ENCODE results near the gene TNRC6A. TPM values are rescaled to one million over a fixed set of nuclear protein-coding genes. Genes with fewer than 3 reads are reported as not detected.
A peak's percentile ranks its signal among the peaks of the same experiment; 100 is the strongest.

The TNRC6A gene
- total RNA-seq, 2 donors from 2014 or later = 37.4 to 39.7 TPM

DNA sequence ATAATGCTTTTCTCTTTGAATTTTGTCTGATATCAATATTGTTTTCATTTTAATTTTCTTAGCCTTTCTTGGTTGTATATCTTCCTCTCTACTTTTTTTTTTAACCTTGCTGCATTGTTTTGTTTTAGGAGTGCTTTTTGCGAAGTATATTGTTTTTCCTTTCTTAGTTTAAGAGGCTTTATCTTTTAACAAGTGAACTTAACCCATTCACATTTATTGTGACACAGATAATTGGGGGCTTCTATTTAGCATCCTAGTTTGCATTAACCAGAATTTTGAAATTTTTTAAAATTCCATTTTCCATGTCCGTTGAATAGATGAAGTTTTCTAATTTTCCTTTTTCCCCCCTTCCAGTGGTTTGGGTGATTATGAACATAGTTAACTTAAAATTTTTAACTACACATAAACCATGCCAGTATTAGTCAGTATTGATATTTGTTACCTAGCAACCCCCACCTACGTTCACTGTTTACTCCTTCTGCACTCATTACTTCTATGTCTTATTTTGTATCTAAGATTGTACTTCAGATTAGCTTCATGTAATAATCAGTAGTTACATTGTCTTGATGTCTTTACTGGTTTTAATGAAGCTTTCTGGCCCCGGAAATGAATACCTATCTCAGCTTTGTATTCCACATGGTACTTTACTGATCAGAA lies 44.4 kb downstream of the TNRC6A start:
- H3K9me3 Mint-ChIP-seq = no peaks in the 10 kb centered on the region
- peak overlapping the region in 1 of 2 donors; percentile 11 for H3K4me3 Mint-ChIP-seq
- no peak for ATAC-seq (replicated peaks in 1 of 2)
- DNase-seq = no peak
- H3K4me1 Mint-ChIP-seq (ENCODE audit: low read depth) = peaks cover 33% of the 10 kb centered on the region
- H3K27ac Mint-ChIP-seq = peak overlapping the region; percentile 39
- H3K36me3 Mint-ChIP-seq (ENCODE audit: insufficient read depth in 2 of 2) = peaks cover 3 to 31% of the 10 kb centered on the region in 2 donors
- H3K27me3 Mint-ChIP-seq (ENCODE audit: low read depth) = no peaks in the 10 kb centered on the region

DNA sequence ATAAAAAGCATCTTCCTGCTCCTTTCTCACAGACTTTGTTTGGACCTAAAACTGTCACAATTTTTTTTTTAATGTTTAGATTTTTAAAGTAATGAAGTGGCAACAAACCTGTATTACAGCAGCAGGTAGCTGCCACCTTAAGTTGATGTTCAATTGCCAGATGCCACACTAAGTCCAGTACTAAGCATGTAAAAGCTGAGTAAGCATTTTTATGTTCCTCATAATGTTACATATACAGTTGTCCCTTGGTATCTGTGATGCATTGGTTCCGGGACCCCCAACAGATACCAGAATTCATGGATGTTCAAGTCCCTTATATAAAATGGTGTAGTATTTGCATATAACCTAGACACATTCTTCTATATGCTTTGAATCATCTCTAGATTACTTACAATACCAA lies 45.1 kb downstream of the TNRC6A start:
- ATAC-seq (replicated peaks in 1 of 2) = no peak
- H3K27ac Mint-ChIP-seq = peak overlapping the region; percentile 39
- H3K27me3 Mint-ChIP-seq (ENCODE audit: low read depth) = no peaks in the 10 kb centered on the region
- H3K4me3 Mint-ChIP-seq = no peak overlapping the region
- peaks cover 28% of the 10 kb centered on the region for H3K4me1 Mint-ChIP-seq (ENCODE audit: low read depth)
- DNase-seq = no peak
- H3K9me3 Mint-ChIP-seq = no peaks in the 10 kb centered on the region
- H3K36me3 Mint-ChIP-seq (ENCODE audit: insufficient read depth in 2 of 2) = peaks cover 4 to 36% of the 10 kb centered on the region in 2 donors

DNA sequence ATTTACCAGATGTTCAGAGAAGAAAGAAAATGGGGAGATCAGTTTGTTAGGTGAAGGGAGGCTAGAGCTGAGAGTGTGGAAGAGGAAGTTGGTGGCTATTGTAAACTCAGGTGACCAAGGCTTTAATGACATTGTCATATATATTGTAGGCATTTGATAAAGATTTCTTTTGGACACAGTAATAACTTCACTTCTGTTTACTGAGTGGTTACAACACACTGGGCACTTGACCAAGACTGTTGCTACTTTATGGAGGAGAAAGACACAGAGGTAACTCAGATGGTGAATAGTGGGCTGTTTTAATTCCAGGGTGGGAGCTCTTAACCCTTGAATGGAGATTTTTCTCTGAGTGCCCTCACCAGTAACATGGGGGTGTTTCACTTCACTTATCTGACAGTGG lies 46.0 kb downstream of the TNRC6A start:
- no peaks in the 10 kb centered on the region for H3K27me3 Mint-ChIP-seq (ENCODE audit: low read depth)
- peaks cover 4 to 39% of the 10 kb centered on the region in 2 donors for H3K36me3 Mint-ChIP-seq (ENCODE audit: insufficient read depth in 2 of 2)
- DNase-seq (no peak), ATAC-seq (replicated peaks in 1 of 2) (no peak)
- H3K4me1 Mint-ChIP-seq (ENCODE audit: low read depth) = peaks cover 19% of the 10 kb centered on the region
- no peak overlapping the region for H3K27ac Mint-ChIP-seq
- no peaks in the 10 kb centered on the region for H3K9me3 Mint-ChIP-seq
- H3K4me3 Mint-ChIP-seq = no peak overlapping the region

DNA sequence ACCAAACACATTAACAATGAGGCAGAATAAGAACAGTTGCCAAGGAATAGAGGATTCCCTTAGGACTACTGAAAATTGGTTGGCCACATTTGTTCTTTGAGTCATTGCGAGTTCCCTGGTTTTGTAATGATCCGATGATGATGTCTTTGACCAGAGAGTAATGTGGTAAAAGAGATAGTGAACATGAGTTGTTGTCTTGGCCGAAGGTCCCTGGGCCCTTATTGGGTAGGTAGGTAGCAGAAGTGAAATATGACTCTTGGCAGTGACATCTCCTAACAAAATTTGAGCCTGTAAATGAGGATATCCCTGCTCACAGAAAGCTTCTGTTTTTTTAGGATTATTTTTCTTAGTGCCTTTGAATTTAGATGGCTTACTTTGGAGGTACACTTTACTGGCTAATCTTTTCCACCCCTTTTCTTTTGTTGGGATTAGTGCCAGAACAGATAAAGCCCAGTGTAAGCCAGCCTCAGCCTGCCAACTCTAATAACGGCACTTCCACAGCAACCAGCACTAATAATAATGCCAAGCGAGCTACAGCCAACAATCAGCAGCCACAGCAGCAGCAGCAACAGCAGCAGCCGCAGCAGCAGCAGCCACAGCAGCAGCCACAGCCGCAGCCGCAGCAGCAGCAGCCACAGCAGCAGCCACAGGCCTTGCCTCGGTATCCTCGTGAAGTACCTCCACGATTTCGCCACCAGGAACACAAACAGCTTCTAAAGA lies 47.2 kb downstream of the TNRC6A start:
- H3K9me3 Mint-ChIP-seq = no peaks in the 10 kb centered on the region
- H3K36me3 Mint-ChIP-seq (ENCODE audit: insufficient read depth in 2 of 2) = peaks cover 8 to 45% of the 10 kb centered on the region in 2 donors
- DNase-seq (no peak), ATAC-seq (replicated peaks in 1 of 2) (no peak)
- no peaks in the 10 kb centered on the region for H3K27me3 Mint-ChIP-seq (ENCODE audit: low read depth)
- peaks cover 18% of the 10 kb centered on the region for H3K4me1 Mint-ChIP-seq (ENCODE audit: low read depth)
- peak overlapping the region; percentile 36 for H3K27ac Mint-ChIP-seq
- no peak overlapping the region for H3K4me3 Mint-ChIP-seq

DNA sequence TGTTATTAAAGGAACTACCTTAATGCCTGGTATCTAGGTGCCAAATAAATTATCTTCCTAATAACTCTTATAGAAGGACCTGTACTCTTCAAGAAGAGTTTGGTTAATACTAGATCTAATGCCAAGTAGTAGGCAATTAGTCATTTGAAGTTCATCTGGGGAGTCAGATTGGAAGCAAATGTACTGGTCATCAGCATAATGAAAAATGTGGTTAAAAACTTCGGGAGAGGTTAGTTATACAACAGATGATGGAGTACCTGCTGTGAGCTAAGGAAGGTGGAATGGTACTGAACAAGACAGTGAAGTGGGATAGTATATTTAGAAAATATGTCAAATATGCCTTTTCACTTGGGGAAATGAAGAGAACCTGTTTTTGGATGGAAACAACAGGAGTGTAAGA lies 49.2 kb downstream of the TNRC6A start:
- H3K4me1 Mint-ChIP-seq (ENCODE audit: low read depth) = peaks cover 15% of the 10 kb centered on the region
- H3K9me3 Mint-ChIP-seq = no peaks in the 10 kb centered on the region
- ATAC-seq (replicated peaks in 1 of 2) (no peak), DNase-seq (no peak)
- no peak overlapping the region for H3K4me3 Mint-ChIP-seq
- H3K27me3 Mint-ChIP-seq (ENCODE audit: low read depth) = no peaks in the 10 kb centered on the region
- H3K36me3 Mint-ChIP-seq (ENCODE audit: insufficient read depth in 2 of 2) = peaks cover 10 to 43% of the 10 kb centered on the region in 2 donors
- peak overlapping the region; percentile 59 for H3K27ac Mint-ChIP-seq

DNA sequence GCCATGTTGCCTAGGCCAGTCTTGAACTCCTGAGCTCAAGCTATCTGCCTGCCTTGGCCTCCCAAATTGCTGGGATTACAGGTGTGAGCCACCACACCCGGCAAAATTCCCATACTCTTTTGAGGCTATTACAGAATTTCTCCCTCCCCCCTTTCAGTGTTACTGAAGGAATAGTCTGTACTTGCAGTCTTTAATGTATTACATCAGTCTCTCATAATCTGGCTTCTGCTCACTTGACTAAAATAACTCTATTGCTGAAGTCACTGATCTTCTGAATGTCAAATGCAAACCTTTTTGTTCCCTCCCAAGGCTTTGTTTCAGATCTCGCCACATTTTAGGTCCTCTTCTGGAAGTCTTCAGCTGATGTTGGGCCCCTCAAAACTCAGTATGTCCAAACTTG lies 51.8 kb downstream of the TNRC6A start:
- no peaks in the 10 kb centered on the region for H3K9me3 Mint-ChIP-seq
- ATAC-seq (replicated peaks in 1 of 2) (no peak), DNase-seq (no peak)
- peak overlapping the region; percentile 66 for H3K27ac Mint-ChIP-seq
- peaks cover 8% of the 10 kb centered on the region for H3K4me1 Mint-ChIP-seq (ENCODE audit: low read depth)
- no peaks in the 10 kb centered on the region for H3K27me3 Mint-ChIP-seq (ENCODE audit: low read depth)
- peaks cover 10 to 43% of the 10 kb centered on the region in 2 donors for H3K36me3 Mint-ChIP-seq (ENCODE audit: insufficient read depth in 2 of 2)
- H3K4me3 Mint-ChIP-seq = no peak overlapping the region

DNA sequence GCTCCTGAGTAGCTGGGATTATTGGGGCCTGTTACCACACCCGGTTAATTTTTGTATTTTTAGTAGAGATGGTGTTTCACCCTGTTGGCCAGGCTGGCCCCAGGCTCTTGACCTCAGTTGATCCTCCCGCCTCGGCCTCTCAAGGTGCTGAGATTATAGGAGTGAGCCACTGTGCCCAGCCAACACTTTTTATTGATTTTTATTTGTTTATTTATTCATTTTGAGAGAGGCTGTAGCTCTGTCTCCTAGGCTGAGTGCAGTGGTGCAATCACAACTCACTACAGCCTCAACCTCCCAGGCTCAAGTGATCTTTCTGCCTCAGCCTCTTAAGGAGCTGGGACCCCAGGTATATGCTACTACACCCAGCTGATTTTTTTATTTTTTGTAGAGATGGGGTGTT lies 54.7 kb downstream of the TNRC6A start:
- Mint-ChIP-seq H3K4me1 (ENCODE audit: low read depth) (peaks cover 8% of the 10 kb centered on the region), H3K4me3 (no peak overlapping the region), H3K27me3 (ENCODE audit: low read depth) (no peaks in the 10 kb centered on the region), H3K36me3 (ENCODE audit: insufficient read depth in 2 of 2) (peaks cover 5 to 37% of the 10 kb centered on the region in 2 donors), H3K27ac (peak overlapping the region; percentile 50), H3K9me3 (no peaks in the 10 kb centered on the region)
- DNase-seq (no peak), ATAC-seq (replicated peaks in 1 of 2) (no peak)

DNA sequence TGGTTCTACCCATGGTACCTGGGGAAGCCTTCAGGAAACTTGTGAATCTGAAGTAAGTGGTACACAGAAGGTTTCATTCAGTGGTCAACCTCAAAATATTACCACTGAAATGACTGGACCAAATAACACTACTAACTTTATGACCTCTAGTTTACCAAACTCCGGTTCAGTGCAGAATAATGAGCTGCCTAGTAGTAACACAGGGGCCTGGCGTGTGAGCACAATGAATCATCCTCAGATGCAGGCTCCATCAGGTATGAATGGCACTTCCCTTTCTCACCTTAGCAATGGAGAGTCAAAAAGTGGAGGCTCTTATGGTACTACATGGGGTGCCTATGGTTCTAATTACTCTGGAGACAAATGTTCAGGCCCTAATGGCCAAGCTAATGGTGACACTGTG lies 60.4 kb downstream of the TNRC6A start:
- Mint-ChIP-seq H3K27ac (no peak overlapping the region), H3K36me3 (ENCODE audit: insufficient read depth in 2 of 2) (peaks cover 8 to 22% of the 10 kb centered on the region in 2 donors), H3K27me3 (ENCODE audit: low read depth) (no peaks in the 10 kb centered on the region), H3K9me3 (no peaks in the 10 kb centered on the region), H3K4me1 (ENCODE audit: low read depth) (no peaks in the 10 kb centered on the region), H3K4me3 (no peak overlapping the region)
- ATAC-seq (replicated peaks in 1 of 2) (peak in 1 of 2 donors; percentile 21), DNase-seq (no peak)

DNA sequence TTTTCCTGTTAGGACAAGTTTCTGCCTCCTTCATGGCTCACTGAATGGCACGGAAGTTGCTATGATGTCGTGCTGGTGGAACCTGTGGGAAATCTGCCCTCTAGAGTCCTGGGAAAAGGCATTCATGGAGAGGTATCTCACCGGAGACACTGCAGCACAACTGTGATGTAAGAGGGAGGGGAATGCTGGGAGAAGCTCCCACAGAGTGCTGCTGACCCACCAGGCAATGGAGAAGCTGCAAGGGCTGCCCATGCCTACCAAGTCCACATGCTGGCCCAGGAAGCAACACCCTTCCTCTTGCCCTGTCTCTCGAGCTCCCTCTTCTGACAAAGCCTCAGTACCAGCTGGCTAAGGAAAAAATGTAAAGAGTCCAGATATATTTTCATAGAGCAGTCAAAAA lies 71.1 kb downstream of the TNRC6A start:
- H3K27ac Mint-ChIP-seq = peak overlapping the region; percentile 25
- DNase-seq = no peak
- no peaks in the 10 kb centered on the region for H3K4me1 Mint-ChIP-seq (ENCODE audit: low read depth)
- H3K9me3 Mint-ChIP-seq = no peaks in the 10 kb centered on the region
- H3K36me3 Mint-ChIP-seq (ENCODE audit: insufficient read depth in 2 of 2) = peaks cover 17 to 52% of the 10 kb centered on the region in 2 donors
- ATAC-seq (replicated peaks in 1 of 2) = no peak
- no peak overlapping the region for H3K4me3 Mint-ChIP-seq
- no peaks in the 10 kb centered on the region for H3K27me3 Mint-ChIP-seq (ENCODE audit: low read depth)

DNA sequence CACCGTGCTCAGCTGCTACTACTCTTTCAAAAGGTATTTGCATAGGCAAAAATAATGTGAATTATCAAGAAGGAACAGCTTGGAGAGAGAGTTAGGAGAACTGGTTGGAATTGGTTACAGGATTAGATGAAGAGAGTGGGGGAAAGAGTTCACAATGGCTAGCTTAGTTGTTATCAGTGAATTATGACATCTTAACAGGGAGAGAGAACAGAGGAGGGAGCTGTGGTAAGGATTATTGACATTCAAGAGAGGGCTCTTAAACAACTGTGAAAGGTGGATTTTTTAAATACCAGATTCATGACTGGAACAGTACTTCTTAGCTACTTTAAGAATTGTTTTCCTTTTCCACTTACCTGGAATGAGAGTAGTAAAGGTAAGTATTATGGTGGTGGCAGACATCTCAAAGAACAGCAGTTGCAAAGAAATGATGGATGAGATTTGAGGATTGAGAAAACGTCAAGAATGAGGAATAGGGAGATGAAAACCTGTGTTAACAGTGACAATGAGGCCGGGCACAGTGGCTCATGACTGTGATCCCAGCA lies 72.4 kb downstream of the TNRC6A start:
- Mint-ChIP-seq H3K27ac (peak overlapping the region; percentile 66), H3K4me1 (ENCODE audit: low read depth) (no peaks in the 10 kb centered on the region), H3K4me3 (no peak overlapping the region), H3K9me3 (no peaks in the 10 kb centered on the region), H3K36me3 (ENCODE audit: insufficient read depth in 2 of 2) (peaks cover 19 to 56% of the 10 kb centered on the region in 2 donors), H3K27me3 (ENCODE audit: low read depth) (no peaks in the 10 kb centered on the region)
- no peak for DNase-seq
- no peak for ATAC-seq (replicated peaks in 1 of 2)

DNA sequence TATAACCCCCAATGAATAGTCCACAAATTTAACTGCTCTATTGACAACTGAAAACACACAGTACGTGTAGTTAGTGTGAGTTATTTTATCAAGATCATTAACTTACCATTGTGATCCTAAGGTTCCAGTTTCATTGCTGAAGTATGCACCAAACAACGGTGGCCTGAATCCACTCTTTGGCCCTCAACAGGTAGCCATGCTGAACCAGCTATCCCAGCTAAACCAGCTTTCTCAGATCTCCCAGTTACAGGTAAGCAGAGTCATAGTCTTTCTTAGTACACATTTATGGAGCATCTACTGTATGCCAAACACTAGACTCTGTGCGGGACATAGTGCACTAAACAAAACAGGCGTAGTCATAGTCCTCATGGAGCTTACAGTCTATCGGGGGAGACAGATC lies 76.0 kb downstream of the TNRC6A start:
- no peak for DNase-seq
- H3K9me3 Mint-ChIP-seq = no peaks in the 10 kb centered on the region
- no peaks in the 10 kb centered on the region for H3K27me3 Mint-ChIP-seq (ENCODE audit: low read depth)
- peaks cover 9 to 49% of the 10 kb centered on the region in 2 donors for H3K36me3 Mint-ChIP-seq (ENCODE audit: insufficient read depth in 2 of 2)
- no peaks in the 10 kb centered on the region for H3K4me1 Mint-ChIP-seq (ENCODE audit: low read depth)
- H3K27ac Mint-ChIP-seq = no peak overlapping the region
- H3K4me3 Mint-ChIP-seq = no peak overlapping the region
- no peak for ATAC-seq (replicated peaks in 1 of 2)

DNA sequence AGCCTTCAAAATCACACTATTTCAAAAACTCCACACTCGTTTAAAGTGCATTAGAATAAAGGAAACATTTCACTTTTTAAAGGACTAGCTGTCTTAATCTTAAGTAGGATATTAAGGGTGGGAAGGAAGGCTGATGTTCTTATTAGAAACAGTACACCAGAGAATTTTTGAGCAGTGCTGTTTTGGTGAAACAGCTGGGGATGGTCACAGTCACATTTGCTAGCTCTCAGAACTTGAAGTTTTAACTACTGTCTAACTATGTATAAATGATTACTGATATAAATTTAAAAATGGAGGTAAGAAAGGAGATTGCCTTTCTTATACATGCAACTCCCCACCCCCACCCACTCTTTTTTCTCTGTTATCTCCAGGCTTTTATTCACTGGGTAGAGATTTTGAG lies 77.8 kb downstream of the TNRC6A start:
- Mint-ChIP-seq H3K27me3 (ENCODE audit: low read depth) (no peaks in the 10 kb centered on the region), H3K9me3 (no peaks in the 10 kb centered on the region), H3K27ac (peak overlapping the region; percentile 31), H3K4me1 (ENCODE audit: low read depth) (no peaks in the 10 kb centered on the region), H3K4me3 (no peak overlapping the region), H3K36me3 (ENCODE audit: insufficient read depth in 2 of 2) (peaks cover 5 to 36% of the 10 kb centered on the region in 2 donors)
- ATAC-seq (replicated peaks in 1 of 2) (no peak), DNase-seq (no peak)

DNA sequence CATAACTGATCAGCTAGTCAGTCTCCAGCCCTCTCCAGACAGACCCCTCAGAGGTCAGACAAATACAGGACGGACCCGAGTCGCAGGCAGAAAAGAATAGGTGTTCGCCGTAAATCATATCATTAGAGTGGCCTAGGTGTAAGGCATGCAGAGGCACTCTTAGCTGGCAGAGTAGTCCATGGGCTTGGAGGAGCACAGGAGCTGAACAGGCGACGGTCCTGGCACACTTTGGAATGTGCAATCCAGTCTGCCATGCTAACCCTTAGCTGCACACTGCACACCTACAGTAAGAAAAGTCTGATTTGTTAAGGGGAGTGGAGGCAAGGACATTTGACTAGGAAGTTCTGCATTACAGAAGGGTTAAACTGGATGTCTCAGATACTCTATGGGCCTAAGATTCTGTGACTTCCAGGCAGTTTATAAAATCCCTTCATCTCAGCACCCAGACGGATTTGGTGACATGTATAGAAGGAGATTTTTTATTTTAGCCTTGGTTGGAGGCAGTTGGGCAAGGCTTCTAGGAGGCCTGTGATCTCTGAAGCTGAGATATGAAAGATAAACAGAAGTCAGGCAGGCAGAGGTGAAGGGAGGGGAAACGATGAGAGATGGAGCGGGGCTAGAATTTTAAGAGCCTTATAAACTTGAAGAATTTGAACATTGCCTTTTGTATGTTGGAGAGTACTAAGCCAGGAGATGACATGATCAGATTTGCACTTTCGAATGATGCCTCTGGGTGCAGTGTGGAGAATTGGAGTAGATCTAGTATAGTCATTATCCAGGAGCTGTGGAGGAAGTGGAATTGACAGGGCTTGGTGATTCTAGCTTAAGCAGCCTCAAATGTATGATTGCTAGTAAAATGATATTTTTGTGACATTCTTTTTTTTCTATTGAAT lies 81.7 kb downstream of the TNRC6A start:
- Mint-ChIP-seq H3K4me3 (no peak overlapping the region), H3K36me3 (ENCODE audit: insufficient read depth in 2 of 2) (peaks cover 7 to 31% of the 10 kb centered on the region in 2 donors), H3K9me3 (no peaks in the 10 kb centered on the region), H3K4me1 (ENCODE audit: low read depth) (no peaks in the 10 kb centered on the region), H3K27ac (peak overlapping the region; percentile 5), H3K27me3 (ENCODE audit: low read depth) (no peaks in the 10 kb centered on the region)
- DNase-seq (no peak), ATAC-seq (replicated peaks in 1 of 2) (no peak)

All from activated T-cell treated with anti-CD3 and anti-CD28 coated beads, Interleukin-2, amount 50 U/mL, for 72 hours (primary cell).